Measurements from ENCODE around the gene MNAT1. TPM values are rescaled to one million over a fixed set of nuclear protein-coding genes. Genes with fewer than 3 reads are reported as not detected.

MNAT1 gene
- total and polyA plus RNA-seq, 9 of the 15 experiments (the other 6 are each of a cell fraction or from before 2014, with no cell fraction given) = 37.8 to 83.3 (median 60.4) TPM

- ATAC-seq = no peak
- no peaks in the 10 kb centered on the region for H3K27me3 ChIP-seq (ENCODE audit: control insufficient read depth in 2 of 2, insufficient read depth in 2 of 2, low read length in 2 of 2)
- no peaks in the 10 kb centered on the region for H3K9me3 ChIP-seq (replicated peaks; ENCODE audit: control insufficient read depth, insufficient read depth, low read depth, low read length)
- no peaks in the 10 kb centered on the region for H3K9me1 ChIP-seq (ENCODE audit: control insufficient read depth, insufficient read depth, low read length)
- no peak for DNase-seq (ENCODE audit: extremely low read depth in 1 of 4, low spot score in 3 of 4)
- peaks cover 5% of the 10 kb centered on the region; the same call in 1 of the 3 replicates for H3K36me3 ChIP-seq (ENCODE audit: control insufficient read depth, insufficient read depth, low read length)
- BruUV-seq (replicated peaks) = no TSS peak
- in situ Hi-C loops (cut with MboI) = no loop called here
- CTCF ChIA-PET (ENCODE audit: low intra/inter-chr PET ratio) = no interaction called here
- no peak overlapping the region for H3K4me3 ChIP-seq
- H3K4me2 ChIP-seq (ENCODE audit: insufficient read depth, low read length) = no peak overlapping the region
- no peak for FAIRE-seq
- H3K27ac ChIP-seq (ENCODE audit: extremely low read depth, low read depth, low read length) = no peak overlapping the region
- H3K4me1 ChIP-seq (replicated peaks in 1 of 2; ENCODE audit: control insufficient read depth in 2 of 2, insufficient read depth in 2 of 2, low read length in 2 of 2) = no peaks in the 10 kb centered on the region
- no peak overlapping the region for H3K9ac ChIP-seq (ENCODE audit: insufficient read depth in 1 of 2, low read depth in 2 of 2, low read length in 2 of 2)
- H4K20me1 ChIP-seq (replicated peaks; ENCODE audit: control insufficient read depth, insufficient read depth, low read length) = no peaks in the 10 kb centered on the region
- POLR2A ChIA-PET = no interaction called here
- intact Hi-C loops (cut with micrococcal nuclease) = no loop called here
- no peaks in the 10 kb centered on the region for H3K79me2 ChIP-seq (ENCODE audit: control insufficient read depth, insufficient read depth, low read length)
- H2AFZ ChIP-seq (ENCODE audit: low read depth, low read length) = no peak overlapping the region
- no peak for TF ChIP-seq ZNF41 (CRISPR knock-in tag; conservative IDR thresholded peaks at IDR 0.05)
- TF ChIP-seq XRCC4 (IDR thresholded peaks at IDR 0.05; ENCODE audit: extremely low read depth, insufficient read depth, insufficient read length) = no peak
- no peak for TF ChIP-seq SMARCA4 (IDR thresholded peaks at IDR 0.05)
- no peak for TF ChIP-seq ZNF239 (CRISPR knock-in tag; IDR thresholded peaks at IDR 0.05)
- TF ChIP-seq GTF3C2 (IDR thresholded peaks at IDR 0.05; ENCODE audit: borderline replicate concordance, extremely low read depth, insufficient read length) = no peak
- no peak for TF ChIP-seq RBM17 (IDR thresholded peaks at IDR 0.05; ENCODE audit: borderline replicate concordance, low read depth, low read length)
- no peak for TF ChIP-seq RHOXF2B (CRISPR knock-in tag; conservative IDR thresholded peaks at IDR 0.05)
- no peak for TF ChIP-seq RNF219 (CRISPR knock-in tag; IDR thresholded peaks at IDR 0.05)
- no peak for TF ChIP-seq TFAP4 (CRISPR knock-in tag; IDR thresholded peaks at IDR 0.05; ENCODE audit: borderline replicate concordance)
- no peak for TF ChIP-seq PPARD (CRISPR knock-in tag; IDR thresholded peaks at IDR 0.05)
- TF ChIP-seq HSF4 (CRISPR knock-in tag; IDR thresholded peaks at IDR 0.05; ENCODE audit: borderline replicate concordance) = no peak
- no peak for TF ChIP-seq SMAD2 (IDR thresholded peaks at IDR 0.05; ENCODE audit: low read depth, low read length)
- no peak for TF ChIP-seq CREB5 (CRISPR knock-in tag; IDR thresholded peaks at IDR 0.05)
Observed at GRCh38 chr14:60878536-60878935, 144.0 kb downstream of the MNAT1 start.

All from K562 (cell line).